Measurements from ENCODE around the gene PPP6R1.

The PPP6R1 gene

GRCh38 chr19:55258828-55259539 lies at the start of gene PPP6R1:
PPP6R1 (minus strand) TSS chr19:55259017; CDS start chr19:55247103, 11,914 bp downstream.
- TF ChIP-seq ZNF274 (IDR thresholded peaks at IDR 0.05; ENCODE audit: low read depth, low read length): no peak

GRCh38 chr19:55308281-55308680 lies 49.5 kb upstream of the PPP6R1 start:
- no peak for TF ChIP-seq ZNF274 (IDR thresholded peaks at IDR 0.05; ENCODE audit: low read depth, low read length)
- H3K4me3 ChIP-seq (ENCODE audit: low read length): no peak overlapping the region

More at GRCh38 chr19:55258828-55259539, at the start of gene PPP6R1:
- peak within 1 kb of the TSS; percentile 92 for H3K4me3 ChIP-seq (ENCODE audit: low read length)

- H3K4me3 ChIP-seq (ENCODE audit: low read length): no peak overlapping the region
- TF ChIP-seq ZNF274 (IDR thresholded peaks at IDR 0.05; ENCODE audit: low read depth, low read length): no peak
Measured at GRCh38 chr19:55306712-55307111, 47.9 kb upstream of the PPP6R1 start.

GRCh38 chr19:55305983-55306562 lies 47.3 kb upstream of the PPP6R1 start:
- H3K4me3 ChIP-seq (ENCODE audit: low read length): no peak overlapping the region
- no peak for TF ChIP-seq ZNF274 (IDR thresholded peaks at IDR 0.05; ENCODE audit: low read depth, low read length)

GRCh38 chr19:55305491-55305890 lies 46.7 kb upstream of the PPP6R1 start:
- H3K4me3 ChIP-seq (ENCODE audit: low read length): no peak overlapping the region

GRCh38 chr19:55304980-55305379 lies 46.2 kb upstream of the PPP6R1 start:
- no peak for TF ChIP-seq ZNF274 (IDR thresholded peaks at IDR 0.05; ENCODE audit: low read depth, low read length)
- H3K4me3 ChIP-seq (ENCODE audit: low read length): no peak overlapping the region

More at GRCh38 chr19:55305491-55305890, 46.7 kb upstream of the PPP6R1 start:
- TF ChIP-seq ZNF274 (IDR thresholded peaks at IDR 0.05; ENCODE audit: low read depth, low read length): no peak

- TF ChIP-seq ZNF274 (IDR thresholded peaks at IDR 0.05; ENCODE audit: low read depth, low read length): no peak
Measured at GRCh38 chr19:55304279-55304978, 45.6 kb upstream of the PPP6R1 start.

GRCh38 chr19:55303477-55303876 lies 44.7 kb upstream of the PPP6R1 start:
- no peak for TF ChIP-seq ZNF274 (IDR thresholded peaks at IDR 0.05; ENCODE audit: low read depth, low read length)
- no peak overlapping the region for H3K4me3 ChIP-seq (ENCODE audit: low read length)

More at GRCh38 chr19:55304279-55304978, 45.6 kb upstream of the PPP6R1 start:
- no peak overlapping the region for H3K4me3 ChIP-seq (ENCODE audit: low read length)

- no peak for TF ChIP-seq ZNF274 (IDR thresholded peaks at IDR 0.05; ENCODE audit: low read depth, low read length)
- H3K4me3 ChIP-seq (ENCODE audit: low read length): no peak overlapping the region; the same call in 1 of the 2 replicates
Measured at GRCh38 chr19:55302318-55302703, 43.5 kb upstream of the PPP6R1 start.

- TF ChIP-seq ZNF274 (IDR thresholded peaks at IDR 0.05; ENCODE audit: low read depth, low read length): no peak
- H3K4me3 ChIP-seq (ENCODE audit: low read length): peak overlapping the region; percentile 25; the same call in 1 of the 2 replicates
Measured at GRCh38 chr19:55301459-55302317, 42.9 kb upstream of the PPP6R1 start.

- H3K4me3 ChIP-seq (ENCODE audit: low read length): no peak overlapping the region
- no peak for TF ChIP-seq ZNF274 (IDR thresholded peaks at IDR 0.05; ENCODE audit: low read depth, low read length)
Measured at GRCh38 chr19:55300886-55301458, 42.2 kb upstream of the PPP6R1 start.

GRCh38 chr19:55299991-55300390 lies 41.2 kb upstream of the PPP6R1 start:
- no peak overlapping the region for H3K4me3 ChIP-seq (ENCODE audit: low read length)
- no peak for TF ChIP-seq ZNF274 (IDR thresholded peaks at IDR 0.05; ENCODE audit: low read depth, low read length)

- no peak for TF ChIP-seq ZNF274 (IDR thresholded peaks at IDR 0.05; ENCODE audit: low read depth, low read length)
Measured at GRCh38 chr19:55297267-55297666, 38.5 kb upstream of the PPP6R1 start.

More at GRCh38 chr19:55297267-55297666, 38.5 kb upstream of the PPP6R1 start:
- no peak overlapping the region for H3K4me3 ChIP-seq (ENCODE audit: low read length)

Data from GM08714 (cell line).